GM12873 (cell line): ENCODE data around the gene FAHD2A.

Experiments used
- CTCF ChIP-seq: IDR thresholded peaks from 2 replicates; pipeline ENCODE4 v1.5.1; 2012; ENCODE audit warnings: low read depth, mild to moderate bottlenecking, moderate library complexity, low read length, control low read depth; ENCODE audit not compliant: insufficient read depth; ENCODE audit errors: missing control alignments

Gene FAHD2A

GRCh38 chr2:95379371-95379831, 23.1 kb upstream of the FAHD2A start:
- TF ChIP-seq CTCF = peak; percentile 39

GRCh38 chr2:95380280-95380679, 22.2 kb upstream of the FAHD2A start:
- no peak for TF ChIP-seq CTCF

DNA sequence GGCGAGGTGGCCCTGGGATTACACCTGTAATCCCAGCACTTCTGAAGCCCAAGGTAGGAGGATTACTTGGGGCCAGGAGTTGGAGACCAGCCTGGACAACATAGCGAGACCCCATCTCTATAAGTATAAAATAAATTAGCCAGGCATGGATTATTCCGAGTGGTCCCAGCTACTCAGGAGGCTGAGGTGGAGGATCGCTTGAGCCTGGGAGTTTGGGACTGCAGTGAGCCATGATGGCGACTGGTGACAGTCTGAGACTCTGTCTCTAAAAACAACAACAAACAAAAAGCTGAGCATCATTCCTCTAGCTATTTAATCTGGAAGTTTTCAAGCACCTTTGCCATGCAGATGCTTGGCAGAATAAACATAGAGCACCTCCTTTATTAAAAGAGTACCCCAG, 21.8 kb upstream of the FAHD2A start:
- TF ChIP-seq CTCF = no peak

- TF ChIP-seq CTCF = no peak
Observed at GRCh38 chr2:95381212-95382191, 21.0 kb upstream of the FAHD2A start.

GRCh38 chr2:95382192-95382591, 20.3 kb upstream of the FAHD2A start:
- no peak for TF ChIP-seq CTCF

DNA sequence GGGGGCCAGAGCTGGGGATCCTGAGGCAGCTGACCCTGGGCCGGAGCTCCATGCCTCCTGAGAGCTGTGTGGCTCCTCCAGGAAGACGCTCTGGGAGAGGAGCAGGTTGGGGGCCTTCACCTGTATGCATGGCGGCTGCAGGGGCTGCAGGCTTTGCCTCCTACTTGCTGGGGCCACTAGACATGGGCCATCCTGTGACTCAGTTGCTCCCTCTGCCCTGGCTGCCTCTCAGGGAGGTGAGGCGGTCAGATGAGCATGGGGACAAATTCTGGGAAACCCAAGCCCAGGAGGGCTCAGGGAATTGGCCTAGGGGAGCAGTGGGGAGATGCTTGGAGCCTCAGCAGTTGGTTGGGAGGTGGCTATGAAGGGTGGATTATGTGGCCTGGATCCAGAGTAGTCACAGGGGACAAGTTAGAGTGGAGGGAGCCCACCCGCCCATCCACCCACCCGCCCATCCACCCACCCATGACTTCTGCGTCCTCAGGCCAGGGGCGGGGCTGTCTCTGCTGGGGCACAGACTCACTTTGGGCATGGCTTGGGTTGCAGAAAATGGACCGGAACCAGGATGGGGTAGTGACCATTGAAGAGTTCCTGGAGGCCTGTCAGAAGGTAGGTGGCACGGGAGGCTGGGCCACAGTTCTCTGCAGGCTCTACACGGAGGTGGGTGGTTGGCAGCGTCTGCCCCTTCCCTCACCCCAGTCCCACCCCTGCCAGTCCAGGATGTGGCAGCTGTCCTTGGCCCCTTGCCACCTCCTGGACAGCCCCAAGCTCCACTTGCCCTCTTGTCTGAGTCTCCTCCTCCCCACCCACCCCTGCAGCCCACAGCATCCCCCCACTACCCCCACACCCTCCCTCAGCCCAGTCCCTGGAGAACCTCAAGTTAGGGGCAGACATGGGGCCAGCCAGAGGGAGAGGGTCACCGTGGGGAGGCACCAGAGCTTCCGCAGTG, 19.5 kb upstream of the FAHD2A start:
- TF ChIP-seq CTCF = no peak

GRCh38 chr2:95383635-95384027, 18.9 kb upstream of the FAHD2A start:
- no peak for TF ChIP-seq CTCF
